GM19238 (cell line): ENCODE measurements around the gene RNU6-9.

Experiments
- DNase-seq: peaks from one replicate; pipeline ENCODE4 v3.0.0; 2011; ENCODE audit warnings: low spot score; ENCODE audit not compliant: insufficient read length

The RNU6-9 gene

DNA sequence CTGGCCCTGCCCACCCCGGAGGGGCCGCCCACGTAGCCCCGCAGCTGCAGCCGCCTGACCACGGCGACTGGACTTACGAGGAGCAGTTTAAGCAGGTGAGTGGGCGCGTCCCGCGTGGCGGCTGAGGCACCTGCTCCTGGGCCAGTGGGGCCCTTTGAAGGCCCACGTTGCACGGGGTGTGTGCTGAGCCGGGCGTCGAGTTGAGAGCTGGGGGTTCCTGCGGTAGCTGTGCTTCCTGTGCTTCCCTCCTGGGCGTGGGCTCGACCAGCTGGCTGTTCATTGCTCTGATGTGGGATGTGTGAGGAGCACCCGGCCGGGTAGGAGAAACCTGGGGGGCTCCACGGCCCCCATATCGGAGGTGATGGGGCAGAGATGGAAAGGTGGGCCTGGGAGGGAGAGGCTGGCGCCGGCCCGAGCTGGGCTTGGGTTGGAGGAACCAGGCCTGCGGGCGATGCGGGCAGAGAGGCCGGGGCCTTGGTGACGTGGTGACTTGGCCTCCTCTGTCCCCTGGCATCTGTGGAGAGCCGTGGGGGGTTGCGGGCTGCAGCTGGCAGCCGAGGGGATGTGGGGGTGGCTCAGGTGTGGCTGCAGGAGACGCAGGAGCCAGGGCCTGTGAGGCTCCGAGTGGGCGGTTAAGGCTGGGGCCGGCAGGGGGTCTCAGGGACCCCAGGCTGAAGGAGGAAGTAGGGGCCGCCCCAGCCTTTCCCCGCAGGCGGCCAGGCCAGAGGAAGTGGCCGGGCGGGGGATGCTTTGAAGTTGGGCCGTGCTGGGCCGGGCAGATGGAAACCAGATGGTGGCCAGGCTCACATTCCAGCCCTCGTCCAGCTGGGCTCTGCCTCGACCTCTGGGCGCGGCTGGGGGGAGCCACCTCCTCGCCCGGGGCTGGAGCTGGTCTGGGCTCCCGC lies 39.6 kb downstream of the RNU6-9 start:
- DNase-seq, result no peak

DNA sequence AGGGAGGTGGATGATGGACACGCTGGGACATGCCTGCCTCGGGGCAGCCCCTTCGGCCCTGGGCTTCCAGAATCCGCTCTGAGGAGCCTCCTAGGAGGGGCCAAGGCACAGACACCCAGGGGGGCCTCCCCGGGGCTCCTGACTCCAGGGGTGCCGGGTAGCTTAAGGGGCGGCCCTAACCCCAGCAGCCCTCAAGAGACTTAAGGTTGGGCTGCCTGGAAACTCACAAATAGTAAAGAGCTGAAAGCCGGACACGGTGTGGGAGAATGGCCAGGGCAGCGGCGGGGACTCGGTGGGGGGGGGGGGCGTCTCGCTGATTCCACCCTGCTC lies 40.2 kb downstream of the RNU6-9 start:
- no peak for DNase-seq

DNA sequence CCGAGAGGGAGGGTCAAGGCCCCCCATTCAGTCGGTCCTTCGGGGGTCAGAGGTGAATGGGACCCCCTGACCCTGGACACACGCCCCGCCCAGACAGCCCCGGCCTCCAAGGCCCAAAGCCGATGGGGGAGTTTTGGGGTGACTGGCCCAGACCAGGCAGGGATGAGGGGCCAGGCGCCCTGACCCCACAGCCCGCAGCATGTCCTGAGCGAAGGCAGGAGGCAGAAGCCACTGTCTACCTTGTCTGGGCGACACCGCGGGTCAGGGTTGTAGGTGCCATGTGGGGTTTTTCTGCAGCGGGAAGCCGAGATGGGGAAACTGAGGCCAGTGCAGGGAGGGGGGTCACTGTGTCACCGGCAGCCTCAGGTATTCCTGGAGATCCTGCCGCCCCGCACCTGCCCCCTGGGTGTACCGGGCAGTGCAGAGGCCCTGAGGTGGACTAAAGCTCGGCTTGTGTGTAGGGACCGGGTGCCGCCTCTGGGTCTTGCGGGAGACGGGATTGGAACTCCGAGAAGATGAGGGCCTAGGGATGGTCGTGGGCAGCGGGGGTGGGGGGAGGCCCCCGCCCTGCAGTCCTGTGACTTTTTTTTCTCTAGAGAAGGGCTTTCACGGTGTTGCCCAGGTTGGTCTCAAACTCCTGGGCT lies 41.0 kb downstream of the RNU6-9 start:
- no peak for DNase-seq

DNA sequence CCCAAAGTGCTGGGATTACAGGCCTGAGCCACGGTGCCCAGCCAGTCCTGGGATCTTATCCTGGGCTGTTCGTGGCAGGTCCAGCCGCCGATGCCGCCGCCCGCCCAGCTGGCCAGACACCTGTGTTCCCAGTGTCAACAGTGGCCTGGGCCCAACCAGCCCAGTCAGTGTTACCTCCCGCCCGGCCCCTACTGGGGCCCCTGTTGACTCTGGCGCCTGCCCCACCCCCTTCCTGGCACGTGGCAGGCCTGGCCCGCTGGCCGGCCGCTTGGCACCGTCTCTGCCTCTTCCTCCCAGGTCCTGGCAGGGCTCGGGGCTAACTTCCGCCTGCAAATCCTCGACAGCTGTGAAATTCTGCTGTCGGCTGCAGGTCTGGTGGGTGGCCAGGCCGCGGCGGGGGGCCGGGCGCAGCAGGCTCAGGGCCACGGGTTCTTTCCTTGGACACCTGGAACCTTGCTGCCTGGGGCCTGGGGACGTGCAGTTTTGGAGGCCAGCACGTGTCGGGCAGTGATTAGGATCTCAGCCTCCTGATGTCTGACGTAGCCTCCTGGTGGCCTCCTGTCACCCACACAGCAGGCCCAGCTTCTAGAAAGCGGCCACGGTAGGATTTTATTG lies 41.7 kb downstream of the RNU6-9 start:
- no peak for DNase-seq

DNA sequence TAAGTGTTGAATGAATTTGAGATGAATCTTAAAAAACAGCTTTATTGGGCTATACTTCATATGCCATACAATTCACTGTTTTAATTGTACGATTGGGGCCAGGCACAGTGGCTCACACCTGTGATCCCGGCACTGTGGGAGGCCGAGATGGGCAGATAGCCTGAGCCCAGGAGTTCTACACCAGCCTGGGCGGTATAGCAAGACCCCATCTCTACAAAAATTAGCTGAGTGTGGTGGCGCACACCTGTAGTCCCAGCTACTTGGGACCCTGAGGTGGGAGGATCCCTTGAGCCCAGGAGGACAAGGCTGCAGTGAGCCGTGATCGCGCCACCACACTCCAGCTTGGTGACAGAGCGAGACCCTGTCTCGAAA lies 42.9 kb downstream of the RNU6-9 start:
- no peak for DNase-seq

DNA sequence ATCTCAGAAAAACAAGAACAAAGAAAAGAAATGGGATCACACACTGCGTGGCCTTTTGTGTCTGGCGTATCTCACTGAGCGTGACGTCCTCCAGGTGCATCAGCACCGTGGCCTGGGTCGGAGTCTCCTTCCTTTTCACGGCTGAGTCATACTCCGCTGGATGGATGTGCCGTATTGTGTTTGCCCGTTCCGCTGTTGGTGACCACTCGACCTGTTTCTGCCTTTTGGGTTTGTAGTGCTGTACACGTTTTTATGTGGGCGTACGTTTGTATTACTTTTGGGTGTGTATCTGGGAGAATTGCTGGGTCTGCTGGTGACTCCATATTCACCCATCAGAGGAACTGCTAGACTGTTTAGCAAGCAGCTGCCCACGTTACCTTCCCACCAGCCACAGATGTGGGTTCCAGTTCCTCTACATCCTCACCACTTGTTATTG lies 44.0 kb downstream of the RNU6-9 start:
- DNase-seq, result no peak

GRCh38 chr19:938233-938923 lies 45.1 kb downstream of the RNU6-9 start:
- no peak for DNase-seq

DNA sequence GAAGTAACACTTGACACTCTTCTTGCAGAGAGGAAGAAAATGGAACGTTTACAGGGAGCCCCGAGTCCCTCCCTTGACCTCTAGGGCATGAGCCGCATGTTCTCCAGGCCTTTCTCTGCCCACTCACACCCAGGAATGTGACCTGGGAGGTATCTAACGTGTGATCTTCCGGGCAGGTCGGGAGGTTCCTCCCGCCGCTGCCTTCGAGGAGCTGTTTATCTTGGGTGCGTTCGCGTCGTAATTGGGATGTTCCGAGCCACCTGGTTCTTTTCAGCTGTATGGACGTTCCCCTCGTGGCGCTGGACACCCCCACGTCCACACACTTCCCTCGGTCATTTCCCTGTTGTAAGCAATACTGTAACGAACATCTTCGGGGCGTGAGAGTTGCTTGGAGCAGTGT lies 46.2 kb downstream of the RNU6-9 start:
- no peak for DNase-seq

GRCh38 chr19:939922-940321 lies 46.6 kb downstream of the RNU6-9 start:
- DNase-seq, result no peak

GRCh38 chr19:940591-941291 lies 47.5 kb downstream of the RNU6-9 start:
- DNase-seq, result no peak

DNA sequence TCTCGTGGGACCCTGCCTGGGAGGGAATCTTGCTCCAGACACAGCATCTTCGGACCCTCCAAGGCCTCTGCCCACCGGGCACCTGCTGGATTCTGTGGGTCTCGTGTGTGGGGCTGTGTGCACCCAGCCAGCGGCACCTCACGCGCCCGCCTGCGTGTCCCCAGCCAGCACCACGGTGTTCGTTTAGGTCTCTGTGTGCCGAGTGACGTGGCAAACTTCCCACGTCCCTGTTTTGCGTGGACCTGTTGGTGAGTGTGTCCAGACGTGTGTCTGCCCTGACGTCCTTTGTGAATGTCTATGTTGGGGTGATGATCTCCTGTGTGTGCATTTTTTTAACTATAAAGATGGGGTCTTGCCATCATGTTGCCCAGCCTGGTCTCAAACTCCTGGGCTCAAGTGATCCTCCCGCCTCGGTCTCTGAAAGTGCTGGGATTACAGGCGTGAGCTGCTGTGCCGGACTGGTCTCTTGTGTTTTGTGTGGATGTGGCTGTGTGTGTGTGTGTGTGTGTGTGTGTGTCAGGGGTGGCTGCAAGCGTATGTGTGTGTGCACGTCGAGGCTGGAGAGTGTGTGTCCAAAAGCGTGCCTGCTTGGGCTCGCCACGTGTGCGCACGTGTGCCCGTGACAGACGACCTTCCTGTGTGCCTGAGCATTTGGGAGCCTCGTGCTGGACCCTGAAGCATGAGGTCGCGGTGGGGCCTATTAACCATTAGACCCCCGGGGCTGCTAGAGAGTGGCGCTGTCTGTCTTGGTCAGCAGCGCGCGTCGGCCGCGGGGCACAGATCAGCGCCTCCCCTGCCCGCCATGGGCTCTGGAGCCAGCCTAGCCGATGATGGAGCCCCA lies 48.2 kb downstream of the RNU6-9 start:
- no peak for DNase-seq

DNA sequence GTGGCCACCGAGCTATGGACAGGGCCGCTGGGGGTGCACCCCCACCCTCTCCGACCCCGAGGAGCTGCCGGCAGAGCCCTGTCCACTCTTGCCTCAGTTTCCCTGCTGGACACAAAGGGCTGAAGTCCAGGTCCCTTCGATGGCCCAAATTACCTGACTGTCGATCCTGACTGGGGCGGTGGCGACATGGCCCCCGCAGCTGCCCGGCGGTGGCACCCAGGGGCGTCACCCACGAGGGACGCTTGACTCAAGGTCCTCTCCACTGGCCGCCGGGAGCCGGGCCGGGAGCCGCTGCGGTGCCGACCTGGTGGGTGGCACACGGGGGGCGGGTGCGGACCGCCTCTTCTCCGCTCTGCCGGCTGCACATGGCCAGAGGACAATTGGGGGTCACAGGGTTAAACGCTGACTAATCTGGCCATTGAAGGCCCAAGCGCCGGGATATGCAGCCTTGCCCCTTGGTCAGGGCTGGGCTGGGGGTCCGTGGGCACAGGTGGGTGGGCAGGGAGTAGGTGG lies 48.9 kb downstream of the RNU6-9 start:
- DNase-seq, result no peak
